ENCODE results near the gene PACSIN1. TPM values are rescaled to one million over a fixed set of nuclear protein-coding genes. Genes with fewer than 3 reads are reported as not detected.

The PACSIN1 gene
- total RNA-seq, 5 donors from 2014 or later (not counting 1 experiment from before 2014, with no cell fraction given): 0.86 to 3.2 (median 2.4) TPM

DNA sequence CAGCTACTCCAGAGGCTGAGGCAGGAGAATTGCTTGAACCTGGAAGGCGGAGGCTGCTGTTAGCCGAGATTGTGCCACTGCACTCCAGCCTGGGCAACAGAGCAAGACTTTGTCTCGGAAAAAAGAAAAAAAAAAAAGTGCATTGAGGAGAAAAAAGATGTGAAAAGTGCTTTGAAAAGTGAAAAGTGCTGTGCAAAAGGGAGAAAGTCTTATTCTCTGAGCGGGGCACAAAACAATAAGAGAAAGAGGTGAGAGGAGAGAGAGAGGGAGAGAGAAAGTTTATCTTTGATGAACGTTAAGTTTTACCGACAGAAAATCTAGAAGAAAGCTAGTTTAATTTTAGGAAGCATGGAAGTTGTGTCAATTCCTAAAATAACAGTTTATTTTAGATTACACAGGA is 3.9 kb upstream of the PACSIN1 start:
- Histone ChIP-seq H3K4me1 (ENCODE audit: control insufficient read depth in 1 of 2, extremely low read depth in 1 of 2, insufficient read depth in 2 of 2, low read length in 2 of 2) (peaks cover 3 to 14% of the 10 kb centered on the region in 2 experiments), H3K9me3 (no peaks in the 10 kb centered on the region), H3K36me3 (ENCODE audit: control insufficient read depth in 2 of 2, extremely low read depth in 1 of 2, insufficient read depth in 1 of 2, low read length in 1 of 2) (no peaks in the 10 kb centered on the region), H3K27ac (ENCODE audit: low read length) (no peak overlapping the region), H3K4me3 (ENCODE audit: control insufficient read depth in 1 of 2, extremely low read depth in 1 of 2, low read length in 1 of 2) (no peak overlapping the region), H3K27me3 (replicated peaks in 1 of 2; ENCODE audit: control insufficient read depth in 2 of 2, extremely low read depth in 1 of 2, insufficient read depth in 2 of 2, low read length in 1 of 2) (peaks cover 4 to 40% of the 10 kb centered on the region in 2 experiments)
- peaks cover 13 to 27% of the 10 kb centered on the region in 2 donors for H3K27me3 Mint-ChIP-seq
- no peak overlapping the region for H3K27ac Mint-ChIP-seq
- no peak for DNase-seq
- peaks cover 0 to 8% (median 7%) of the 10 kb centered on the region in 3 donors for H3K4me1 Mint-ChIP-seq
- no peak overlapping the region for H3K4me3 Mint-ChIP-seq
- H3K36me3 Mint-ChIP-seq: no peaks in the 10 kb centered on the region
- ATAC-seq (replicated peaks in 1 of 4): no peak
- CTCF ChIA-PET: interaction anchor here (0.6 to 4.1 kb wide), 7 partner anchors 22 to 677 kb away, joined by 3 to 22 read pairs (median 5); no protein-coding TSS in a partner anchor
- POLR2A ChIA-PET: no interaction called here
- H3K9me3 Mint-ChIP-seq: no peaks in the 10 kb centered on the region
- WGBS (ENCODE audit: insufficient coverage): 93% methylated on average over 4 of the region's 6 CpGs

DNA sequence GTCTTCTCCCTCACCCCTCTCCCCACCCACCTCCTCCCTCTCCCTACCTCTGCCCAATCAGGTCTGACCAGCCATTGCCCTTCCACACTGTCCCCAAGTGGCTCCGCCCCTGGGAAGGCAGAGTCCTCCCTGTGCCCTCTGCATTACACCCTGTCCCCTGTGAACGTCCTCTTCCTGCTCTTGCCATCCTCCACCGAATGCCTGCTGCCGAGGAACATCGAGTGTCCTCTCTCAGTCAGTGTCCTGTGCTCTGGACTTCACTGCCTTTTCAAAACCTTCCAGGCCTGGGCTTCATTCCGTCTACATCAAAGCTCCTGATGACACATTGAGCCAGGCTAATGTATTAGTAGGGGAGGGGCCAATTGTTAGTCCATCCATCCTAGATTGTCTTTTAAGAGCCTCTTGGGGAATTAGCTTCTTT is 3.3 kb upstream of the PACSIN1 start:
- no peaks in the 10 kb centered on the region for H3K9me3 Mint-ChIP-seq
- H3K27me3 Mint-ChIP-seq: peaks cover 16 to 31% of the 10 kb centered on the region in 2 donors
- Histone ChIP-seq H3K4me1 (ENCODE audit: control insufficient read depth in 1 of 2, extremely low read depth in 1 of 2, insufficient read depth in 2 of 2, low read length in 2 of 2) (peaks cover 3 to 14% of the 10 kb centered on the region in 2 experiments), H3K9me3 (no peaks in the 10 kb centered on the region), H3K36me3 (ENCODE audit: control insufficient read depth in 2 of 2, extremely low read depth in 1 of 2, insufficient read depth in 1 of 2, low read length in 1 of 2) (no peaks in the 10 kb centered on the region), H3K27ac (ENCODE audit: low read length) (no peak overlapping the region), H3K4me3 (ENCODE audit: control insufficient read depth in 1 of 2, extremely low read depth in 1 of 2, low read length in 1 of 2) (no peak overlapping the region), H3K27me3 (replicated peaks in 1 of 2; ENCODE audit: control insufficient read depth in 2 of 2, extremely low read depth in 1 of 2, insufficient read depth in 2 of 2, low read length in 1 of 2) (peaks cover 4 to 41% of the 10 kb centered on the region in 2 experiments)
- H3K36me3 Mint-ChIP-seq: no peaks in the 10 kb centered on the region
- peaks cover 0 to 9% (median 8%) of the 10 kb centered on the region in 3 donors for H3K4me1 Mint-ChIP-seq
- 100% methylated on average over 1 of the region's 6 CpGs for WGBS (ENCODE audit: insufficient coverage)
- ATAC-seq (replicated peaks in 1 of 4): no peak
- POLR2A ChIA-PET: interaction anchor here in 1 of 2 donors (0.6 kb wide), 1 partner anchor 70 kb away, joined by 3 read pairs; no protein-coding TSS in a partner anchor
- no peak overlapping the region for H3K4me3 Mint-ChIP-seq
- no peak overlapping the region for H3K27ac Mint-ChIP-seq
- CTCF ChIA-PET: interaction anchor here (0.5 to 4.1 kb wide), 8 partner anchors 138 to 677 kb away, joined by 3 to 22 read pairs (median 4); no protein-coding TSS in a partner anchor
- DNase-seq: no peak

DNA sequence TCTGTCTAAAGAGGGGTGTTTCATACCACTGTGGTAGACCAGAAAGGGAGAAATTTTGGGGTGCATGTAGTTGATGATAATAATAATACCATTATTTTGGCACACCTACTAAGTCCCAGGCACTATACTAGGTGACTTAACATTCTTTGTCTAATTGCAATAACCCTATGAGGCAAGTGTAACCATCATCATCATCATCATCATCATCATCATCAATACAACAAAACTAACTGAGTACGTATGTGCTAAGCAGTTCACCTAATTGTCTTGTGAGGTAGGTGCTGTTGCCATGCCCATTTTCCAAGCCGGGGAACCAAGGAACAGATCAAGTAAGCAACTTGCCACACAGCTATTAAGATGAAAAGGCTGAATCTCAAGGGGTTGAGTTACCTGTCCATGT is 2.6 kb upstream of the PACSIN1 start:
- ChIA-PET CTCF (interaction anchor here in 1 of 2 donors (0.6 to 1.4 kb wide), 5 partner anchors 138 to 676 kb away, joined by 3 to 5 read pairs (median 4); no protein-coding TSS in a partner anchor), POLR2A (no interaction called here)
- Mint-ChIP-seq H3K36me3 (no peaks in the 10 kb centered on the region), H3K27me3 (peaks cover 16 to 31% of the 10 kb centered on the region in 2 donors), H3K4me3 (no peak overlapping the region), H3K9me3 (no peaks in the 10 kb centered on the region), H3K27ac (no peak overlapping the region), H3K4me1 (peaks cover 0 to 9% (median 8%) of the 10 kb centered on the region in 3 donors)
- H3K36me3 ChIP-seq (ENCODE audit: control insufficient read depth in 2 of 2, extremely low read depth in 1 of 2, insufficient read depth in 1 of 2, low read length in 1 of 2): no peaks in the 10 kb centered on the region
- ATAC-seq (replicated peaks in 1 of 4) (no peak), DNase-seq (no peak)
- H3K4me1 ChIP-seq (ENCODE audit: control insufficient read depth in 1 of 2, extremely low read depth in 1 of 2, insufficient read depth in 2 of 2, low read length in 2 of 2): peaks cover 3 to 14% of the 10 kb centered on the region in 2 experiments
- H3K4me3 ChIP-seq (ENCODE audit: control insufficient read depth in 1 of 2, extremely low read depth in 1 of 2, low read length in 1 of 2): no peak overlapping the region
- 67% methylated on average over 1 of the region's 2 CpGs for WGBS (ENCODE audit: insufficient coverage)
- H3K27ac ChIP-seq (ENCODE audit: low read length): no peak overlapping the region
- H3K9me3 ChIP-seq: no peaks in the 10 kb centered on the region
- H3K27me3 ChIP-seq (replicated peaks in 1 of 2; ENCODE audit: control insufficient read depth in 2 of 2, extremely low read depth in 1 of 2, insufficient read depth in 2 of 2, low read length in 1 of 2): peaks cover 4 to 45% of the 10 kb centered on the region in 2 experiments

DNA sequence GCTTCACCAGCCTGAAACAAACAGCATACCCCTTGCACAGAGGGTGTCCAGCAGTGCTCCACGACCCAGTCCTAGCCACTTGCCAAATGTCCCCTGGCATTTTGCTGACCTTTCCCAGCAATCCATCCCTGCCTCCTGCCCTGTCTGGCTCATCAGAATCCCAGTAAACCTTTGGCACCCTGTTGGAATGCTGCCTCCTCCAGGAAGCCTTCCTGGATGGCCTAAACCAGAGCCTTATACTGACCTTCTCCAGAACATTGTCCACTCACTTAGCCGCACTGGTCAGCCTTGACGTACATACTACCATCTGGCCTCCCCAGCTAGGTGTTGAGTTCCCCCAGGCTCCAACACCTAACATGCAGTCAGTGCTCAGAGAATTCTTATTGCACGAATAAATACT is 2.0 kb upstream of the PACSIN1 start:
- POLR2A ChIA-PET: no interaction called here
- Histone ChIP-seq H3K36me3 (ENCODE audit: control insufficient read depth in 2 of 2, extremely low read depth in 1 of 2, insufficient read depth in 1 of 2, low read length in 1 of 2) (no peaks in the 10 kb centered on the region), H3K4me3 (ENCODE audit: control insufficient read depth in 1 of 2, extremely low read depth in 1 of 2, low read length in 1 of 2) (no peak overlapping the region), H3K27me3 (replicated peaks in 1 of 2; ENCODE audit: control insufficient read depth in 2 of 2, extremely low read depth in 1 of 2, insufficient read depth in 2 of 2, low read length in 1 of 2) (peaks cover 4 to 45% of the 10 kb centered on the region in 2 experiments), H3K27ac (ENCODE audit: low read length) (no peak overlapping the region), H3K4me1 (ENCODE audit: control insufficient read depth in 1 of 2, extremely low read depth in 1 of 2, insufficient read depth in 2 of 2, low read length in 2 of 2) (peaks cover 3 to 14% of the 10 kb centered on the region in 2 experiments), H3K9me3 (no peaks in the 10 kb centered on the region)
- H3K27ac Mint-ChIP-seq: no peak overlapping the region
- H3K9me3 Mint-ChIP-seq: no peaks in the 10 kb centered on the region
- peaks cover 3 to 9% (median 8%) of the 10 kb centered on the region in 3 donors for H3K4me1 Mint-ChIP-seq
- CTCF ChIA-PET: interaction anchor here in 1 of 2 donors (0.6 to 0.7 kb wide), 2 partner anchors 146 to 521 kb away, joined by 3 to 5 read pairs; no protein-coding TSS in a partner anchor
- H3K4me3 Mint-ChIP-seq: no peak overlapping the region
- H3K36me3 Mint-ChIP-seq: no peaks in the 10 kb centered on the region
- peaks cover 22 to 31% of the 10 kb centered on the region in 2 donors for H3K27me3 Mint-ChIP-seq
- no peak for DNase-seq
- ATAC-seq (replicated peaks in 1 of 4): no peak
- WGBS (ENCODE audit: insufficient coverage): 91% methylated on average over 3 of the region's 4 CpGs

DNA sequence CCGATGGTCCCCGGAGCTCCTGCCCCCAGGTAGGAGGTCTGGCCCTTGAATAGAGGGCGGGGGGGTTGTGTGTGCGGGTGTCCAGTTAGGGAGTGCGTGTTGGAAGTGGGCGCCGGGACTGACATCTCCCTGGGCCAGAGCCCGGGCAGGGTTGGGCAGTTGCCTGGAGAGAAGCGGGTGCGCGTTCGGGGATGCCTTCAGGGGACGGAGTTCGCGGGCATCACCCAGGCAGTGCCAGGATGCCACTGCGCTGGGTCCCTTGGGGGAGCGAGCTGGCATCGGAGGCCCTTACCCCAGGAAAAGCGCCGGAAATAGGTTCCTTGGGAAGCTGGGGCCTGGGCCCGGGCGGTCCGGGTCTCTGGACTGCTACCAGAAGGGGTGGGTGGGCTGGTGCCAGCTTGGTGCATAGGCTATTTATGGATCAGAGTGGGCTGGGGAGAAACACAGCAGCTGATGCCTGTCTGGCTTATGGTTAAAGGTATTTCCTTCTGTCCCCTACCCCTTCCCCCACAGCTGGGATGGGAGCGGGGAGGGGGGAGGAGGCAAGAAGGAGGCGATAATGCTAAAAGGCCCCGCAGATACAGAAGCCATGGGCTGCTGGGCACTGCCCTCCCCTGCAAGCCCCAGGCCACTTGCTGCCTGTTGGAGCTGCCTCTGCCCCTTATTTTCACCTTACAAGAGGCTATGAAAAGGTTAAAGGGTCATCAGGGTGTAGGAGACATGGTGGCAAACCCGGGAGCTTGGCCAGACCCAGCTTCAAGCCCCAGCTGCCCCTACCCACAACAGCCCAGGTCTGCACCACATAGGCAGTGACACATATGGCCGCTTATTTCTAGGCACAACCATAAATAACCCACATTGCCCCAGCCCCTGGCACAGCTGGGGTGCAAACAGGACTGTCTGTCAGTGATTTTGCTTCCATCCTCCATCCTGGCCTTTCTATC is 638 bp downstream of the PACSIN1 start:
- CTCF ChIA-PET: interaction anchor here in 1 of 2 donors (0.6 to 0.8 kb wide), 2 partner anchors 143 to 243 kb away, joined by 3 read pairs; no protein-coding TSS in a partner anchor
- Histone ChIP-seq H3K36me3 (ENCODE audit: control insufficient read depth in 2 of 2, extremely low read depth in 1 of 2, insufficient read depth in 1 of 2, low read length in 1 of 2) (no peaks in the 10 kb centered on the region), H3K9me3 (no peaks in the 10 kb centered on the region), H3K27me3 (replicated peaks in 1 of 2; ENCODE audit: control insufficient read depth in 2 of 2, extremely low read depth in 1 of 2, insufficient read depth in 2 of 2, low read length in 1 of 2) (peaks cover 4 to 45% of the 10 kb centered on the region in 2 experiments), H3K4me3 (ENCODE audit: control insufficient read depth in 1 of 2, extremely low read depth in 1 of 2, low read length in 1 of 2) (peak overlapping the region; percentile 17 to 25), H3K27ac (ENCODE audit: low read length) (no peak overlapping the region), H3K4me1 (ENCODE audit: control insufficient read depth in 1 of 2, extremely low read depth in 1 of 2, insufficient read depth in 2 of 2, low read length in 2 of 2) (peaks cover 3 to 14% of the 10 kb centered on the region in 2 experiments)
- H3K27ac Mint-ChIP-seq: no peak overlapping the region
- peak overlapping the region; percentile 13 to 55 (median 28) for H3K4me3 Mint-ChIP-seq
- no peaks in the 10 kb centered on the region for H3K9me3 Mint-ChIP-seq
- POLR2A ChIA-PET: interaction anchor here in 1 of 2 donors (0.5 kb wide), 1 partner anchor 104 kb away, joined by 3 read pairs; no protein-coding TSS in a partner anchor
- ATAC-seq (replicated peaks in 1 of 4) (no peak), DNase-seq (no peak)
- peaks cover 22 to 32% of the 10 kb centered on the region in 2 donors for H3K27me3 Mint-ChIP-seq
- WGBS (ENCODE audit: insufficient coverage): 71% methylated on average over 25 of the region's 28 CpGs
- H3K4me1 Mint-ChIP-seq: peaks cover 7 to 9% (median 8%) of the 10 kb centered on the region in 3 donors
- H3K36me3 Mint-ChIP-seq: no peaks in the 10 kb centered on the region

DNA sequence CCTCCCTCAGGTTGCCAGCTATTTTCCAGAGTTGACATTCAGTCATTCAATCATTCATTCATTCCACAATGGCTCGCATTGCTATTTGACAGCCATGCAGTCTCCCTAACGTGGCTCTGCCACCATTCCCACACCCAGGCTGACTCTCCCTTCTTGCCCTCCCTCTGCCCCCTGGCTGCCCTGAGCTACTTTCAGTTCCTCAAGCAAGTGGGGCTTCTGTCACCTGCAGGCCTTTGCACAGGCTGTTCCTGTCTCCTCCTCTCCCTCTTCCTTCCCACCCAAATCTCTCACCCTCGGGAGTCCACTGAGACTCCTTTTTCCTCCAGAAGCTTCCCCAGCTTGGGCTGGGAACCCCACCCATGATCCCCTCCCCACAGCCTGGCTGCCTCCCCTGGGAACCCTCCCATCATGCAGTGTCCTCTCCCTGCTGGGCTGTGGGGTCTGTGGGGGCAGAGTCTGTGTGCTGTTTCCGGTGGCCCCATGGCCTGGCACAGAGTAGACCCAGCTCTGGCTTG is 2.6 kb downstream of the PACSIN1 start:
- H3K4me1 ChIP-seq (ENCODE audit: control insufficient read depth in 1 of 2, extremely low read depth in 1 of 2, insufficient read depth in 2 of 2, low read length in 2 of 2): peaks cover 3 to 14% of the 10 kb centered on the region in 2 experiments
- no peaks in the 10 kb centered on the region for H3K9me3 Mint-ChIP-seq
- POLR2A ChIA-PET: no interaction called here
- H3K9me3 ChIP-seq: no peaks in the 10 kb centered on the region
- no peak overlapping the region for H3K27ac Mint-ChIP-seq
- H3K4me1 Mint-ChIP-seq: peaks cover 7 to 9% (median 8%) of the 10 kb centered on the region in 3 donors
- H3K27ac ChIP-seq (ENCODE audit: low read length): no peak overlapping the region
- no peaks in the 10 kb centered on the region for H3K36me3 Mint-ChIP-seq
- CTCF ChIA-PET: interaction anchor here in 1 of 2 donors (0.6 kb wide), 1 partner anchor 1286 kb away, joined by 3 read pairs; no protein-coding TSS in a partner anchor
- no peak for ATAC-seq (replicated peaks in 1 of 4)
- H3K36me3 ChIP-seq (ENCODE audit: control insufficient read depth in 2 of 2, extremely low read depth in 1 of 2, insufficient read depth in 1 of 2, low read length in 1 of 2): no peaks in the 10 kb centered on the region
- 83% methylated on average over 2 of the region's 4 CpGs for WGBS (ENCODE audit: insufficient coverage)
- H3K4me3 Mint-ChIP-seq: no peak overlapping the region
- no peak overlapping the region for H3K4me3 ChIP-seq (ENCODE audit: control insufficient read depth in 1 of 2, extremely low read depth in 1 of 2, low read length in 1 of 2)
- peaks cover 4 to 41% of the 10 kb centered on the region in 2 experiments for H3K27me3 ChIP-seq (replicated peaks in 1 of 2; ENCODE audit: control insufficient read depth in 2 of 2, extremely low read depth in 1 of 2, insufficient read depth in 2 of 2, low read length in 1 of 2)
- DNase-seq: no peak
- H3K27me3 Mint-ChIP-seq: peaks cover 22 to 32% of the 10 kb centered on the region in 2 donors
